Ectodermal cell (in vitro differentiated cells): Measurements from ENCODE around the gene ENTPD1.
"Not testable (repeated sequence)": the region's sequence is repeated elsewhere in the genome, so short reads cannot be mapped to it uniquely, and the experiment has no call there.

Experiments
- H3K27ac ChIP-seq: 2 replicates; pipeline ENCODE4 v1.7.0; 2013; ENCODE audit warnings: mild to moderate bottlenecking, low read depth, low read length; ENCODE audit not compliant: insufficient read depth, poor library complexity, severe bottlenecking
- H3K27me3 ChIP-seq: 2 replicates; pipeline ENCODE4 v1.7.0; 2013; ENCODE audit warnings: mild to moderate bottlenecking, low read length; ENCODE audit not compliant: insufficient read depth, control insufficient read depth, poor library complexity, severe bottlenecking
- H3K36me3 ChIP-seq: one replicate; pipeline ENCODE4 v1.7.0; 2013; ENCODE audit warnings: low read length; ENCODE audit not compliant: control insufficient read depth, insufficient read depth
- H3K4me1 ChIP-seq: one replicate; pipeline ENCODE4 v1.7.0; 2013; ENCODE audit warnings: low read length; ENCODE audit not compliant: control insufficient read depth, insufficient read depth
- H3K4me3 ChIP-seq: 2 replicates; pipeline ENCODE4 v1.7.0; 2013; ENCODE audit warnings: low read depth, low read length, control low read depth; ENCODE audit not compliant: insufficient read depth
- H3K9me3 ChIP-seq: 2 replicates; pipeline ENCODE4 v1.7.0; 2013; ENCODE audit warnings: mild to moderate bottlenecking, low read length, moderate library complexity; ENCODE audit not compliant: control insufficient read depth
- WGBS, 2 experiments: methylation state at CpG; one replicate each; pipeline ENCODE4 v1.1.7; 2013; ENCODE audit warnings: missing lambda C conversion rate in 2 of 2; 5-methylcytosine and 5-hydroxymethylcytosine counted together

The ENTPD1 gene

DNA sequence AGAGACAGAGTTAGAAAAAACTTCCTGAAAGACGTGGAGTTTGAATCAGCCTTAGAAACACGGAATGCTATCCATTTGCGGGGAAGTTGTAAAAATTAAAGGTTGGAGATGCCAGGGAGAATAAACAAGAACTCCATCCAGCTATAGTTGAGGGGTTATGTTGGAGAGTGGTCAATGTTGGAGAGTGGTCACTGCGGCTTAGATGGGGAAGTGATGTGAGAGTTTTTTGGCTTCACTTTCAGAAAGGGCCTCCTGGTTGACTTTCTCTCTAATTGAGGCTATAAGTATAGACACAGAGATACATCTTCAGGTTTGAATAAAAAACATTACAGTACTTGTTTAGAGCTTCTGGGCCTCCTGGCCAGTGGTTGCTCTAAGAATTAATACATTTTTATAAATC lies 152.5 kb downstream of the ENTPD1 start:
- H3K9me3 ChIP-seq, result no peaks in the 10 kb centered on the region
- H3K27me3 ChIP-seq, result peaks cover 3% of the 10 kb centered on the region
- 60 to 67% methylated on average over 4 of the region's 4 CpGs for WGBS, 2 experiments
- no peaks in the 10 kb centered on the region for H3K4me1 ChIP-seq
- no peak overlapping the region for H3K27ac ChIP-seq
- no peak overlapping the region for H3K4me3 ChIP-seq
- no peaks in the 10 kb centered on the region for H3K36me3 ChIP-seq

DNA sequence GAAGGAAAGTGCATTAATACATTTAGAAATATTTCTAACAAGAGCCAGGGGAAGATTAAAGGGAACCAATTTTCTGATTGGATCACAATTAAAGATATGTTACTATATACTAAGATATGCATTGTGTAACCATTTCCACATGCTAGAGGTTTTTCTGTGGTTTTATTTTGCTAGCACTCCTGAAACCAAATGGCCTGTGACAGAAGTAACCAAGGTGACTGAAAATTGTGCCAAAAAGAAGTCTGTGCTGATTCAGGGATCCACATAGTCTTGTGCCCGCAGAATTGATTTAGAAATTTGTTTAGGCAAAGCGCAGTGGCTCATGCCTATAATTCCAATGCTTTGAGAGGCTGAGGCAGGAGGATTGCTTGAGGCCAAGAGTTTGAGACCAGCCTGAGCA lies 153.6 kb downstream of the ENTPD1 start:
- H3K27ac ChIP-seq, result no peak overlapping the region
- H3K36me3 ChIP-seq, result no peaks in the 10 kb centered on the region
- H3K4me3 ChIP-seq, result no peak overlapping the region
- WGBS, 2 experiments, result 92 to 96% methylated on average over 2 of the region's 2 CpGs
- no peaks in the 10 kb centered on the region for H3K9me3 ChIP-seq
- H3K4me1 ChIP-seq, result no peaks in the 10 kb centered on the region
- H3K27me3 ChIP-seq, result peaks cover 3% of the 10 kb centered on the region

- not testable (repeated sequence) for H3K4me1 ChIP-seq, H3K27me3 ChIP-seq, H3K27ac ChIP-seq, H3K36me3 ChIP-seq, H3K4me3 ChIP-seq, H3K9me3 ChIP-seq
Measured at GRCh38 chr10:95916039-95916438, 160.1 kb downstream of the ENTPD1 start.
